ENCODE results near the gene OPCML.

The OPCML gene

GRCh38 chr11:132821014-132821413, 711.3 kb downstream of the OPCML start:
- H3K4me2 ChIP-seq (ENCODE audit: low read length) = no peak overlapping the region
- no peaks in the 10 kb centered on the region for H3K9me3 ChIP-seq (ENCODE audit: control insufficient read depth, insufficient read depth, low read length)
- H3K27ac ChIP-seq (ENCODE audit: low read depth, low read length) = no peak overlapping the region
- H3K36me3 ChIP-seq (ENCODE audit: control insufficient read depth, low read length) = no peaks in the 10 kb centered on the region
- no peaks in the 10 kb centered on the region for H3K79me2 ChIP-seq (ENCODE audit: control insufficient read depth, low read length)
- no peaks in the 10 kb centered on the region for H3F3A ChIP-seq (ENCODE audit: control insufficient read depth, insufficient read depth)
- H3K4me1 ChIP-seq (ENCODE audit: control insufficient read depth, low read length) = no peaks in the 10 kb centered on the region
- no peak overlapping the region for H3K4me3 ChIP-seq (ENCODE audit: low read length)
- no peak for TF ChIP-seq CTCF (IDR thresholded peaks at IDR 0.05; ENCODE audit: low read depth, low read length, poor library complexity, severe bottlenecking)
- no peak for TF ChIP-seq EZH2phosphoT487 (IDR thresholded peaks at IDR 0.05; ENCODE audit: borderline replicate concordance, low read length)
- H4K20me1 ChIP-seq (ENCODE audit: control insufficient read depth, insufficient read depth, low read depth, low read length) = no peaks in the 10 kb centered on the region
- no peaks in the 10 kb centered on the region for H3K27me3 ChIP-seq (ENCODE audit: control insufficient read depth, low read length)
- no peaks in the 10 kb centered on the region for H3K9me2 ChIP-seq (replicated peaks; ENCODE audit: control insufficient read depth, low read length)

- Histone ChIP-seq H3K27ac (ENCODE audit: low read depth, low read length) (no peak overlapping the region), H3K4me2 (ENCODE audit: low read length) (no peak overlapping the region), H3K79me2 (ENCODE audit: control insufficient read depth, low read length) (no peaks in the 10 kb centered on the region), H3K4me3 (ENCODE audit: low read length) (no peak overlapping the region), H3K9me2 (replicated peaks; ENCODE audit: control insufficient read depth, low read length) (no peaks in the 10 kb centered on the region), H3K9me3 (ENCODE audit: control insufficient read depth, insufficient read depth, low read length) (no peaks in the 10 kb centered on the region), H3K4me1 (ENCODE audit: control insufficient read depth, low read length) (no peaks in the 10 kb centered on the region), H3K27me3 (ENCODE audit: control insufficient read depth, low read length) (no peaks in the 10 kb centered on the region), H3K36me3 (ENCODE audit: control insufficient read depth, low read length) (no peaks in the 10 kb centered on the region), H3F3A (ENCODE audit: control insufficient read depth, insufficient read depth) (no peaks in the 10 kb centered on the region), H4K20me1 (ENCODE audit: control insufficient read depth, insufficient read depth, low read depth, low read length) (no peaks in the 10 kb centered on the region)
- TF ChIP-seq EZH2phosphoT487 (IDR thresholded peaks at IDR 0.05; ENCODE audit: borderline replicate concordance, low read length) = no peak
- no peak for TF ChIP-seq CTCF (IDR thresholded peaks at IDR 0.05; ENCODE audit: low read depth, low read length, poor library complexity, severe bottlenecking)
Observed at GRCh38 chr11:132818951-132819350, 713.4 kb downstream of the OPCML start.

DNA sequence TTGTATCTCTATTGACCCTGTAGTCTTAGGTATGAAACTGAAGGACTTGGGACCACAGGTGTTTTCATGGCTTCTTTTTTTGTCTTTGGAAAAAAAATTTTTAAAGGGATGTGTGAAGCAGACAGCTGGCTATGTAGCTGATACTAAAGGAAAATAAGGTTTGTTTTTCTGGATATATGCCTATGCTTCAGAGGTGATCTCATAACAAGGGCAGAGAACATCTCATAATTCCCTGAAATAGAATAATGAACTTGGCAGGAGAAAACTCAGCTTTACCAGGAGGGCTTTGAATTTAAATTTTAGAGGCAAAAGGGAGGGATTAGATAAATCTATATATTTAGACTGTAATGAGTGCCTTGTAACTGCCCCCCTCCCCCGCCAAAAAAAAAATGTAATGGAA, 714.9 kb downstream of the OPCML start:
- H3K4me2 ChIP-seq (ENCODE audit: low read length) = no peak overlapping the region
- no peaks in the 10 kb centered on the region for H3K9me3 ChIP-seq (ENCODE audit: control insufficient read depth, insufficient read depth, low read length)
- H3K4me3 ChIP-seq (ENCODE audit: low read length) = no peak overlapping the region
- H3K27ac ChIP-seq (ENCODE audit: low read depth, low read length) = no peak overlapping the region
- no peaks in the 10 kb centered on the region for H4K20me1 ChIP-seq (ENCODE audit: control insufficient read depth, insufficient read depth, low read depth, low read length)
- H3K79me2 ChIP-seq (ENCODE audit: control insufficient read depth, low read length) = no peaks in the 10 kb centered on the region
- H3K4me1 ChIP-seq (ENCODE audit: control insufficient read depth, low read length) = no peaks in the 10 kb centered on the region
- TF ChIP-seq EZH2phosphoT487 (IDR thresholded peaks at IDR 0.05; ENCODE audit: borderline replicate concordance, low read length) = no peak
- TF ChIP-seq CTCF (IDR thresholded peaks at IDR 0.05; ENCODE audit: low read depth, low read length, poor library complexity, severe bottlenecking) = no peak
- no peaks in the 10 kb centered on the region for H3K9me2 ChIP-seq (replicated peaks; ENCODE audit: control insufficient read depth, low read length)
- no peaks in the 10 kb centered on the region for H3K36me3 ChIP-seq (ENCODE audit: control insufficient read depth, low read length)
- H3K27me3 ChIP-seq (ENCODE audit: control insufficient read depth, low read length) = no peaks in the 10 kb centered on the region
- H3F3A ChIP-seq (ENCODE audit: control insufficient read depth, insufficient read depth) = no peaks in the 10 kb centered on the region

DNA sequence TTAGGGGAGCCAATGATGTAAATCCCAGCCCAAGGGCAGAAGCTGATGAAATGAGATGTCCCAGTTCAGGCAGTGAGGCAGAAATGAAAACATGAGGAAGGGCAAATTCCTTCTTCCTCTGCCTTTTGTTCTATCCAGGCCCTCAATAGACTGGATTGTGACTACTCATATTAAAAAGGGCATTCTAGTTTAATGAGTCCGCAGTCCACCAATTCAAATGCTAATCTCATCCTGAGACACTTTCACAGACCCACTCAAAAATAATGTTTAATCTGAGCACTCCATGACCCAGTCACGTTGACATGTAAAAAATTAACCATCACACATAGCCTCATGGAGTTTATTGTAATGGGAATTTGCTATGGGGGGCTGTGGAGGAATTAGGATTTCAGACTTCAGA, 717.9 kb downstream of the OPCML start:
- Histone ChIP-seq H3K4me3 (ENCODE audit: low read length) (no peak overlapping the region), H3K4me2 (ENCODE audit: low read length) (no peak overlapping the region), H3K27me3 (ENCODE audit: control insufficient read depth, low read length) (no peaks in the 10 kb centered on the region), H3K9me3 (ENCODE audit: control insufficient read depth, insufficient read depth, low read length) (no peaks in the 10 kb centered on the region), H3F3A (ENCODE audit: control insufficient read depth, insufficient read depth) (no peaks in the 10 kb centered on the region), H3K36me3 (ENCODE audit: control insufficient read depth, low read length) (no peaks in the 10 kb centered on the region), H3K4me1 (ENCODE audit: control insufficient read depth, low read length) (no peaks in the 10 kb centered on the region), H3K79me2 (ENCODE audit: control insufficient read depth, low read length) (no peaks in the 10 kb centered on the region), H4K20me1 (ENCODE audit: control insufficient read depth, insufficient read depth, low read depth, low read length) (no peaks in the 10 kb centered on the region), H3K9me2 (replicated peaks; ENCODE audit: control insufficient read depth, low read length) (no peaks in the 10 kb centered on the region), H3K27ac (ENCODE audit: low read depth, low read length) (no peak overlapping the region)
- TF ChIP-seq CTCF (IDR thresholded peaks at IDR 0.05; ENCODE audit: low read depth, low read length, poor library complexity, severe bottlenecking) = no peak
- no peak for TF ChIP-seq EZH2phosphoT487 (IDR thresholded peaks at IDR 0.05; ENCODE audit: borderline replicate concordance, low read length)

Measured in DOHH2 (cell line).